Subcutaneous preadipocyte (primary cell): Measurements from ENCODE around the gene ERCC1. TPM values are rescaled to one million over a fixed set of nuclear protein-coding genes. Genes with fewer than 3 reads are reported as not detected.

Experiments
- small RNA-seq: library from RNA; depleted of rRNA; stranded (forward); fragments of <200 nt; gene quantifications from one replicate; pipeline ENCODE3, GENCODE V24; 2012
- total RNA-seq: library from RNA; depleted of rRNA; stranded (reverse); fragments of >200 nt; gene quantifications from 2 replicates; pipeline ENCODE4 v1.2.3, GENCODE V29; 2012

Gene ERCC1
- 131 and 162 TPM in 2 replicates for total RNA-seq

DNA sequence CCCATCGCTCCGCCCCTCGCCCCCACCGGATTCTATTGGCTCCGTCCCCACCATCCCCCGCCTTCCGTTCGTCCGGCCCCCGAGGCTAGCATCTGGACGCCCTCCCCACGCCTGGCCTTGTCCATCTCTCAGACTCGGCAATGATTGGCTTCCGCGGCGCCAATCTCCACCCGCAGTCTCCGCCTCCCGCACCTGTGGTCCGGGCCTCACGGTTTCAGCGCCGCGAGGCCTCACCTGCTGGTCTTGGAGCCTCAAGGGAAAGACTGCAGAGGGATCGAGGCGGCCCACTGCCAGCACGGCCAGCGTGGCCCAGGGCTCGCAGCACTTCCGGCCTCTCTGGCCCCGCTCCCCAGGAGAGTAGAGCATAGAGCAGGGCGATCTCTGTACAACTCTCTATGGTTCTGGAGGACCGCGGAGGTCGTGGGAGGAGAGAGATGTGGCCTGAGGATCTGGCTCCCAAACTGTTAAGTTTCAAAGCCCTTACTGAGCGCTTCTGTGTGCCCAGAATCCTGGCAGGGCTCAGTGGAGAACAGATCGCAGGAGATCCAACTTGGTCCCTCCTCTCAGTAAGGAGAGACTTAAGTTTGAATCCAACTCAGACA lies at the start of gene ERCC1:
ERCC1 (minus strand) TSS at position 329 of the 602 bp plus-strand sequence. CDS start 543 bp downstream, outside the sequence.

DNA sequence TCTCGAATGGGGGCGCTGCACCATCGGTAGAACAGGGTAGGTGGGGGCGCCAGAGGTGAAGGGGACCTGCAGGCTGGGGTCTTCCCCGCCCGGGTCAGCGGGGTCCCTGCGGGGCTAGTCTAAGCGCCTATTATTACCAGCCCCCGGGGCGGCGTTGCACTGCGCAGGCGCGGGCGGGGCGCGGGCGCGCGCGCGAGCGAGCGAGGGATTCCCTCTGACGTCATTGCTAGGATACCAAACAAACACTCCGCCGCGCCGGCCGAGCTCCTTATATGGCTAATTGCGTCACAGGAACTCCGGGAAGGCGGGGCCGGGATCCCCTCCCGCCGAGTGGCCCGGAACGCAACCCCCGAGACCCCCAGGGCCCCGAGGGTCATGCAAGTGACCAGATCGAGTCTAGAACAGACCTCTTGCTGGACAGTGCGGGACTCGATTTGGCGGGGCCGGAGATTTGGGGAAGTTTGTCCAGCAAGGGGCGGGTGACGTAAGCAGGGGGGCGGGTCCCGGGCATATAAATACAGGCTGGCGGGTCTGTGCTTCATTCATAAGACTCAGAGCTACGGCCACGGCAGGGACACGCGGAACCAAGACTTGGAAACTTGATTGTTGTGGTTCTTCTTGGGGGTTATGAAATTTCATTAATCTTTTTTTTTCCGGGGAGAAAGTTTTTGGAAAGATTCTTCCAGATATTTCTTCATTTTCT lies 43.9 kb upstream of the ERCC1 start, which contains the start of gene FOSB:
FOSB (plus strand) TSS at position 541 of the 703 bp plus-strand sequence. CDS start 591 bp downstream, outside the sequence.

DNA sequence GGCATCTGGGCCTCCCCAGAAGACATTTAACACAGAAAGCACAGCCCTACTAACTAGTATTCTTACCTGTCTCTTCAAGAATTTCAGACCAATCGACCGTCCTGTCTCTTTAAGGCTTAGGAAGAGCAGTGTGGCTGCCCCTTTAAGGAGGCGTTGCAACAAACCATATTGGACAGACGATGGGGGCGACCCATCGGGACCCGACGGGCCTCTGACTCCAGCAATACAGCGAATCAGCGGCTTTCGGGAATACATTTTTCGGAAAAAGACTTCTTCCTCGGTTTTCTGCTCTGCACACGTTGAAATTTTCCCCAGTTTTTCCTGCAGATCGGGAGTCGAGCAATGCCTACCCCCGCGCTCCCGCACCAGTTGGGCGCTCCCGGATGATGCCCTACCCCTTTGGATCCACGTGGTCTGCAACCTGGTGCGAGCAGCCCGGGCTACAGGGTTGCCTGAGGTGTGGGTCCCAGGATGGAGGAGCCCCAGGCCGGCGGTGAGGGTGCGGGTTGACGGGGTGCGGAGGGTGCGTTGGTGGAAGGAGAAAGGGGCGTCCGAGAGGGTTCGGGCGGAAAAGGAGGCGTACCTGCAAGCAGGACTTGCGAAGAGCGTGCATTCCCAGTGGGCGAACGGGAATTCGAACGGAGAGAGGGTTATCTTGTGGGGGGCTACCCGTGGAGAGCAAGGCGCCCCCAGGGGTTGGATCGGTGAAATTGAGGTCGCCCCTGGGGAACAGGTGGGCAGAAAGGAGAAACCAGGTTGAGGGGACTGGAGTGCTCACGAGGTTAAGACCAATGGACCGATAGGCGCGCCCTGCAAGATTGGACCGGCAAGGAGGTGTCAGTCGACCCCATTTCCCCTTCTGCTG lies 17.3 kb downstream of the ERCC1 start, which contains the start of gene POLR1G:
POLR1G (plus strand) TSS at position 419 of the 865 bp plus-strand sequence; CDS start at position 472, 53 bp downstream.

DNA sequence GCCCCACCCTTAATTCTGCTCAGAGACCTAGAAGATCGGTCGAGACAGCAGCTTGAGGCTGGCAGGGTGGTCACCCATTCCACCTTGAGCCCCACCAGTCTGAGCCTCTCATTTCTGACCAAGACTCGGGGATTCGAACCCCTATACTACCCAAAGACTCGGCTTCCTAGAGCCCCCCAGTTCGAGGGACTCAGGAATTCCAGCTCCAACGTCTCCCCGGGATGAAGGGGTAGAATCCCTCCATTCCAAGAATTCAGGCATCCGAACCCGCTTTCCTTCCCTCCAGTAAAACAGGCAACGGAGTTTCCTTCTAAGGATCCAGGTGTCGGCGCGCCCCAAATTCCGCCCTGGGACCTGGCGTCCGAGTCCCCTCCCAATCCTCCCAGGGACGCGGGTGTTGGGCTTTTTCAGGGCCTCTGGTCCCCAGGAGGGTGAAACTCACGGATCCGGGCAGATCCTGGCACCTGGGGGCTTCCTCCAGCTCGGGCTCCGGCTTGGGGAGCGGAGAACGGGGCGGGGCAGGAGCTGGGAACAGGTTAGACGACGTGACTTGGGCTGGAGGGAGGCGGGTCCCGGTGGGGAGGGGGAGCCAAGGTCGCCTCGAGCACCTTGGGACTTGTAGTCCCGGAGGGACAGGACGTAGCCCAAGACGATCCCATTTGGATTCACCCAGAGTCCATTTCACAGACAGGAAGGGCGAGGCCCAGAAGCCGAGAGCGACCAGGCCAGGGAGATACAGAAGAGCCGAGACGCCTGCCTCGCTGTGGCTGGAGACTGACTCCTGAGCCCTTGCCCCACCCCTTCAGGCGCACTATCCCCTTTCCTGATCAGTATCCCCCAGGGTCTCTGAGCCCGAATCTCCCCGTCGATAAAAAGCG lies 18.9 kb downstream of the ERCC1 start, which contains the start of gene PPP1R13L:
PPP1R13L (minus strand) TSS at position 513 of the 878 bp plus-strand sequence. CDS start 6,751 bp downstream, outside the sequence.

DNA sequence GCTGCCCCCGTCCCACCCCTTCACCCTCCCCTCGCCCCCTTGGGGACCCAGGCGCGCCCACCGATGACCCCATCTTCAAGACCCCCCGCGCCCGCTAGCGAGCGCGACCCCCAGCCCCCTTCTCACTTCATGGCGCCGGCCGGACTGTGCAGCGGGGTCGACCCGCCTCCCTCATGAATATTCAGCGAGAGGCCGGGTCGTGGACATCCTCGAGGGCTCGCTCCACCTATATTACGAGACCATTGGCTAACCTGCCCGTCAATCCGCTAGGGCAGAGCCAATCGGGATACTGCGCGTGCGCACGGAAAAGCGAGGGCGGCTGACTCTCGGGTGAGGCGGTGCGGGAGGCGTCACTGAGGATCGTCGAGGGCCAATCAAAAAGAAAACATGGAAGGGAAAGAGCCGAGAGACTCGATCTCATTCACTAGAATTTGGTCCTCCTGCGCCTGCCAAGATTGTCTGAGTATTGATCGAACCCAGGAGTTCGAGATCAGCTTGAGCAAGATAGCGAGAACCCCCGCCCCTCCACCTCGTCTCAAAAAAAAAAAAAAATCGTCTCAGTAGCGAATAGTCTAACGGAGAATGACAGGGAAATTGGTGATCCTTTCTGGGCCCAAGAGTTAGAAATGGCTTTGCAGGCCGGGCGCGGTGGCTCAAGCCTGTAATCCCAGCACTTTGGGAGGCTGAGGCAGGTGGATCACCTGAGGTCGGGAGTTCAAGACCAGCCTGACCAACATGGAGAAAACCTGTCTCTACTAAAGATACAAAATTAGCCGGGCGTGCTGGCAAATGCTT lies 53.1 kb downstream of the ERCC1 start, which contains the start of gene ERCC2:
ERCC2 (minus strand) TSS at position 164 of the 795 bp plus-strand sequence; CDS start at position 131, 33 bp downstream.

Small RNA genes within 50 kb of the gene (small RNA-seq; reads per million reads assigned to genes)
- gene MIR6088, result not detected

Other genes starting within 250 kb of the ERCC1 start
- 2.5 and 6.2 TPM in 2 replicates for gene TRAPPC6A, start 245.7 kb downstream of the ERCC1 start, total RNA-seq
- gene BLOC1S3, start 245.1 kb downstream of the ERCC1 start, total RNA-seq, result 4.4 and 6.6 TPM in 2 replicates
- gene EXOC3L2, start 178.5 kb downstream of the ERCC1 start, total RNA-seq, result 0.20 TPM in 1 of 2 replicates, not detected in the other
- 12.1 TPM in 2 replicates for gene MARK4, start 172.6 kb downstream of the ERCC1 start, total RNA-seq
- under 0.01 TPM in 1 of 2 replicates, not detected in the other for gene CKM, start 101.0 kb downstream of the ERCC1 start, total RNA-seq
- not detected in 2 replicates for gene KLC3, start 83.2 kb downstream of the ERCC1 start, total RNA-seq
- gene ERCC2, start 53.3 kb downstream of the ERCC1 start, total RNA-seq, result 30.5 and 33.8 TPM in 2 replicates
- gene PPP1R13L, start 18.8 kb downstream of the ERCC1 start, total RNA-seq, result 0.73 and 0.78 TPM in 2 replicates
- 6.2 and 16.2 TPM in 2 replicates for gene POLR1G, start 17.3 kb downstream of the ERCC1 start, total RNA-seq
- 0.37 and 0.39 TPM in 2 replicates for gene FOSB, start 44.1 kb upstream of the ERCC1 start, total RNA-seq
- 3.3 and 3.7 TPM in 2 replicates for gene RTN2, start 73.1 kb upstream of the ERCC1 start, total RNA-seq
- 1.5 and 2.5 TPM in 2 replicates for gene PPM1N, start 74.5 kb upstream of the ERCC1 start, total RNA-seq
- 39.7 and 79.2 TPM in 2 replicates for gene VASP, start 83.6 kb upstream of the ERCC1 start, total RNA-seq
- 5.5 and 7.8 TPM in 2 replicates for gene OPA3, start 160.9 kb upstream of the ERCC1 start, total RNA-seq
- under 0.01 TPM in 1 of 2 replicates, not detected in the other for gene GPR4, start 178.3 kb upstream of the ERCC1 start, total RNA-seq
- gene EML2, start 215.5 kb upstream of the ERCC1 start, total RNA-seq, result 12.5 and 25.2 TPM in 2 replicates
- not detected in 2 replicates for gene GIPR, start 244.3 kb upstream of the ERCC1 start, total RNA-seq